GM18499 (cell line): ENCODE results near the gene LRRC4.

Experiments
- ATAC-seq: cut with Tn5 transposase; IDR thresholded peaks from one replicate; pipeline ENCODE4 v1.9.1; 2021; ENCODE audit warnings: moderate number of reproducible peaks; ENCODE audit not compliant: insufficient read depth, unreplicated experiment

LRRC4 gene

DNA sequence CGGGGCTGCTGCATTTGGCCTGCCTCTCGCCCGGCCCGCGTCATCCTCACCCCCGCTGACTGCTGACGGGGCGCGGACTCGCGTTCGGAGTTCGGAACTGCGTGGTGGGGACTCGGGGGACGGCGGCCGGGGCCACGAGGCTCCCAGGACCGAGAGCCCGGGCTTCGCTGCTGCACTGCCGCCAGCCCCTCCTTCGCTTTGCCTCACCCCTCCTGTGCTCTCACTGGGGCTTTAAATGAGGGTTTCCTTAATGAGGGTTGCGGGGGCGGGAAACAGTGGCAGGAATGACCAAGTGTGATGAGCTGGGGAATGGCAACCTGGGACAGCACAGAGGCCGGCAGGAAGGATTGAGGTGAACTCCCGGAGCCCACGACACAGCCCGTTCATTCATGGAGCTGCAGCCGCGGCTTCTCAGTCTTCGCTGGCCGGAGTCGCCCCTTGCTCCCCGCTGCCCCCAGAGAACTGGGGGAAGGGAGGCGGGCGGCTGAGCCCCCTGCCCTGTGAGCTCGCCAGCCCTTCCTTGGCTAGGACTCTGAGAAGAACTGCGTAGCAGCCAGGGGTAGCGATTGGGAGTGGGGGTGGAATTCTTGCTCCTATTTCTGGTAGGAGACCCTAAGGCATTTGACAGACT is 1.5 kb upstream of the LRRC4 start:
- ATAC-seq: no peak

GRCh38 chr7:128031901-128032604 is 816 bp upstream of the LRRC4 start:
- no peak for ATAC-seq

GRCh38 chr7:128030263-128030653 is 979 bp downstream of the LRRC4 start:
- ATAC-seq: no peak

DNA sequence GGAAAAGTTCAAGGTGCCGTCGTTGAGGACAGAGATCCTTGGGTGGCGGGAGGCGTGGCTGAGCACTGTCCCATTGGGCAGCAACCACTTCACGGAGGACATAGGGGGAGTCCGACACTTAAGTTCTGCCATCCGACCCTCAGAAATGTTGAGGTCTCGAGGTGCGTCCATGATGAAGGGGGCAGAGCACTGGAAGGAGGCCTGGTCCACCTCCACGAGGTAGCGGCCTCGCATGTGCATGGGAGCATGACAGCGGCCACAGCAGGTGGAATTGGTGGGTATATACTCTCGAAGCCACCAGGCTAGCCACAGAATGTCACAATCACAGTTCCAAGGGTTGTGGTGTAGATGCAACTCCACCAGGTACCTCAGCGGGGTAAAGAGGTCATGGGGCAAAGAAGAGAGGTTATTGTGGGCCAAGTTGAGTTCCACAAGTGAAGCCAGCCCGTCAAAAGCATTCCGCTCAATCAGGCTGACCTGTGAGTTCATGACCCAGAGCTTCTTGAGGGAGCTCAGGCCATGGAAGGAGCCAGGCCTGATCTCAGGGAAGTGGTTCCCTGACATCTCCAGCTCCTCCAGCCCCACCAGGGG is 1.7 kb downstream of the LRRC4 start:
- no peak for ATAC-seq

- no peak for ATAC-seq
These were observed 3.7 kb downstream of the LRRC4 start for GRCh38 chr7:128027485-128027980.

GRCh38 chr7:128026551-128026950 is 4.7 kb downstream of the LRRC4 start:
- ATAC-seq: no peak

- no peak for ATAC-seq
These were observed 5.4 kb downstream of the LRRC4 start for GRCh38 chr7:128025819-128026218.

GRCh38 chr7:128025380-128025779 is 5.9 kb downstream of the LRRC4 start:
- ATAC-seq: no peak

- no peak for ATAC-seq
These were observed 7.1 kb downstream of the LRRC4 start for GRCh38 chr7:128024151-128024550.

- ATAC-seq: no peak
These were observed 8.4 kb downstream of the LRRC4 start for GRCh38 chr7:128022631-128023532.

GRCh38 chr7:128021366-128021765 is 9.9 kb downstream of the LRRC4 start:
- no peak for ATAC-seq

DNA sequence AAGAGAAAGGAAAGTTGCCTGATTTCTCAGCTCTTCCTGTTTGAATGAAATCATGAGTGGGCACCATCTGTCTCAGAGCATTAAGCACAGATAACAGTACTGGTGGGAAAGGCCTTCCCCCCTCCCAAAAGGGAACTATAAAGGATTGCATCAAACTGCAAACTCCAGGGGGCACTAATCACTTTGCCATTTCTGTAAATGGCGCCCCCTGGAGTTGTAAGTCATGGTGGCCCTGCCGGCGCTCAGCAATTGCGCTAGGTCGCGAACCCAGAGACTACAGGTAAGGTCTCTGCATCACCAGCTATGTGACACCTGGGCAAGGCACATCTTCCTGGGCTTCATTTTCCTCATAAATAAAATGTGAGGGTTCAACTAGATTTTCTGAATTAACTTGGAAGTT is 11.1 kb downstream of the LRRC4 start:
- ATAC-seq: no peak

DNA sequence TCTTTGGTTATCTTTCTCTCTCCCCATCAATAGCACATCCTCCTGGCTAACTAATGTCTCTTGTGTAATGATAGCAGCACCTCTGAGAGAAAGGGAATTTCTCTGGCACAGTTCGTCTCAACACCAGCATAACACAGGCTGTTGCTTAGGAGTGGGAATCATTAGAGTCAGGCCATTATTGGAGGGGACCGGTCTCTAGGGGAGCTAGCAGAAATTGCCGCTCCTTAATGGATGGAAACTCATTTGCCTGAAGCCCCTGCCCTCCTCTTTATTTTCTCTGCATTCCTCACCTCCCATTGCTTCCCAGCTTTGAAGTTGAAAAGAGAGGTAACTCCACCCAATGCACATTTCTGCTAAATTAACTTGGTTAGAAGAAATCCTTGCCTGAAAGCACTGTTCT is 11.9 kb downstream of the LRRC4 start:
- ATAC-seq: no peak

DNA sequence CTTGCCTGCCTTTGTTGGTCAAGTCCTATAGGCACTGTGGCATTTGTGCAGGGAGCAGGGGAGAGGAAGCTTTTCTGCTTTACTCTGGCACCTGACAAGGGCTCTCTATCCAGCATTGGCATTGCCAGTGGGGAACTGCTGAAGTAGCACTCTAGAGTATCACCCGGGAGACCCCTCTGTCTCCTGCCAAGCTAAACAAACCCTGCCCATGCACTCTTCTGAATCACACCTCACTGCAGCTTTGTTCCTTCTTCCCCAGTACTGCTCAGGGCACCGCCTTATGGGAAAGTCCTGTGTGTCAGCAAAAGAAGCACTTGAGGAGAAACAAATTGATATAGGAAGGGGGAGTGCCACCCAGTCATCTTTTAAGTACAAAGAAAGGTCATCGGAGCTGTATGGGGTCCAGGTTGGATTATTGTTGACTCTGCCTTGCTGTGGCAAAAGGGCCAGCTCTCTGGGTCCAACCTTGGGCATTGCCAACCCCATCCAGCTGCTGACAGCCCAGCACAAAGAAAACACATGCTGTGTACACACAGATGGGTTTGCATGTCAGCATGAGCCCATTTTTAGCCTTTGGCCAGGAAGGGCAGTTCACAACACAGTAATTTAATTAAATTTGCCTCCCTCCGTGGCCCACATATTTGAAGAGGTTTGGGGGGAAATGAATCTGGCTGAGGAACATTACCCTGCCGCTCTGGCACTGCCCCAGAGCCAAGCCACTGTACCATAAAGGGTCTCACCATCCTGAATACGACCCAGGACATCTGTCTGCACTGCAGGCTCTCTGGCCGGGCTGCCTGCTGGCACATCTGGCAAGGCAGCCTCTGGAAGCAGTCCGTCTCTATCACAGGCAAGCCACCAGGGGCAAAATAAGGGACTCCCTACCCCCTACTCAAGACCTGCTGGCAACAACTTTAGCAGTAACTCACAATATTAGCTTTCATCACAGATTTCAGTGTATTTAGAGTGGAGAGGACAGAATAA is 13.1 kb downstream of the LRRC4 start:
- no peak for ATAC-seq

DNA sequence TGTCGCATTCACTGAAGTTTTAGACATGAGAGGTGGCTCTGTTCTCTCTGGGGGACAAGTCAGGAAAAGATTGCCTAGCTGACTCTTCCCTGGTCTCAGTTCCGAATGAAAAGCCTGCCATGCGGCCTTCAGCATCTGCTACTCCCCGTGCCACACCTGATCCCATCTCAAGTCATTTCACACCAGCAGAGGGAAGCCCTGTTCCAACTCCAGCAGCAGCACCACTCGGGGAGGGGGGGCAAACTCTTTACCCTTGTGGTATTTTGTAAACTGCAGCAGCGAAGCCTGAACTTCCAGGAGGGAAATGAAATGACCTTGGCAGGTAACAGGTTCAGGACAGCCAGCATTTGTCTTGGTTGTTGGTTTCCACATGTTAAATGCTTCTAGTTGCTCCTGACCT is 13.8 kb downstream of the LRRC4 start:
- ATAC-seq: no peak

GRCh38 chr7:128014811-128015210 is 16.4 kb downstream of the LRRC4 start:
- no peak for ATAC-seq

DNA sequence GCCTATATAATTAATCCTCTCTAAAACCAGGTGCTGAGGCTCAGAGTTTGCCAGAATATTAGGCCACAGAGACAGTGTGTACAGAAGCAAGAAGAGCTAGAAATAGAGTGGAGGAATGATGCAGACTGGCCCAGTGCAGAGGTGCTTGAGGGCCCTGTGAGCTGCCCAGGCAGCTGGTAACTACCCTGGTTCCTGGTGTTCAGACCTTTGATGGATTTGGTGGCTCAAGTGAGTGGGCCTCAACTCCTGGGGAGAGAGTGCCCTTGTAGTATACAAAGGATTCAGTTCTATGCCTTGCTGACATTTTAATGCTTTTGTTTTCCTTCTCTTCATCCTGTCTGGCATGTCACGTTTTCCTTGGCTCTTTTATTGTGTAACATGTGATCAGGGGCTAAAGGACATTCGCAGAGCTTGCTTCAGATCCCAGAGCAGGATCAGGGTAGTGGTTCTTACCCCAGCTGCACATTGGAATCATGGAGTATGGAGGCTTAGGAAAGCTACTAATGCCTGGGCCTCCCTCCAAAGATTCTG is 20.0 kb downstream of the LRRC4 start:
- no peak for ATAC-seq

DNA sequence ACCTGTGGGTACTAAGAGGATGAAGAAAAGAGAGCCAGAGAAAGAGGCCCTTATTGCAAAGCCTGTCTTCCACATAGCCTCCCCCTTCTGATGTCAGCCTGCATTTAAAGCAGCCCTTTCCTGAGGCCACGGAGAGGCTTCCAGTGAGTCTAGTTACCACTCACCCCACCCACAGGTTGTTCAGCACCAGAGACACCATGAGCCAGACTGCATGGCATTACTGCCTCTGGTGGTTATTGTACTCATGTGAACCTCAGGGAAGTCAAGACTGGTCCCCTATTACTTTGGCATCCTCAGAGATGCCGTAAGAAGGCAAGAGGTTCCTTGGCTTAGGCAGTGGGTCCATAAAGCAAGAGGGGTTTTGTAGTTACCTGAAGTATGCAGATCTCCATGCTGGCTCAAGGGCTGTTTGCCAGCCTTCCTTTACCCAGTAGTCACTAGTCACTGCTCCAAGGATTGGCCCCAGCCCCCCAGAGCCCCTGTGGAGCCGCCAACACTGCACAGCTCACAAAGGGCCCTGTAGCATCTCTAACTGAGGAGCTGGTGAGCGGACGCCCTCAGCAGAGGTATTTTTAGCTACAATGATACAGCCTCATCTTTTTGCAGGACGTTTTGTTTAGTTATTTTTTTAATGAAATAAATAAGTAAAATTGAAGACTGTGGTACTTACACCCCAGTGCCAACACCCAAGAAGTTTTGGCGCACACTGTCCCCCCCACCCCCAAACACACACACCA is 20.7 kb downstream of the LRRC4 start:
- no peak for ATAC-seq

- no peak for ATAC-seq
These were observed 22.5 kb downstream of the LRRC4 start for GRCh38 chr7:128008744-128009143.
